ENCODE results near the gene NFIB.

DNA sequence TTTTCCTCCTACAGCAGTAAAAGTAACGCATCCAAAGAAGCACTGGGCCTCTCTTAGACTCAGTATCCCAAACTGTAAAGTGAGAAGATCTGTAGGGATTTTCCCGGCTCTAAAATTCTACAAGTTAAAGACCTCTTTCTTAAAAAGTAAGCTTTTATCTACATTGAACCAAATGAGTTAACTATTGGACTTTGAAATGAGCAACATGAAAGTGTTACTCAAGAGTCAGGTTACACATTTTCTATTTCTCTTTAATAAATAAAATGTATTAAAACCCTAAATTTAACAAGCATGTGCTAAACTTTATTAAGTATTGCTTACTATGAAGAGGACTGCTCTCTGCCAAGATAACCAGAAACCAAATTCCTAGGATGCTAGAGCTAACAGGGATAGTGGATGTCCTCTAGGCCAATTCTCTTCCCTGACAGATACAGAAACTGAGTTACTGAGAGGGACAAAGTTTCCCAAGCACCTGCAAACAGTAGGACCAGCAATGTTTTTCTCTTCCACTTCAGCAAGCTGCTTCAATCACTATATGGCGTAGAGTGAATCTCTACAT is 21.7 kb downstream of the NFIB start:
- TF ChIP-seq, protein P1, sequence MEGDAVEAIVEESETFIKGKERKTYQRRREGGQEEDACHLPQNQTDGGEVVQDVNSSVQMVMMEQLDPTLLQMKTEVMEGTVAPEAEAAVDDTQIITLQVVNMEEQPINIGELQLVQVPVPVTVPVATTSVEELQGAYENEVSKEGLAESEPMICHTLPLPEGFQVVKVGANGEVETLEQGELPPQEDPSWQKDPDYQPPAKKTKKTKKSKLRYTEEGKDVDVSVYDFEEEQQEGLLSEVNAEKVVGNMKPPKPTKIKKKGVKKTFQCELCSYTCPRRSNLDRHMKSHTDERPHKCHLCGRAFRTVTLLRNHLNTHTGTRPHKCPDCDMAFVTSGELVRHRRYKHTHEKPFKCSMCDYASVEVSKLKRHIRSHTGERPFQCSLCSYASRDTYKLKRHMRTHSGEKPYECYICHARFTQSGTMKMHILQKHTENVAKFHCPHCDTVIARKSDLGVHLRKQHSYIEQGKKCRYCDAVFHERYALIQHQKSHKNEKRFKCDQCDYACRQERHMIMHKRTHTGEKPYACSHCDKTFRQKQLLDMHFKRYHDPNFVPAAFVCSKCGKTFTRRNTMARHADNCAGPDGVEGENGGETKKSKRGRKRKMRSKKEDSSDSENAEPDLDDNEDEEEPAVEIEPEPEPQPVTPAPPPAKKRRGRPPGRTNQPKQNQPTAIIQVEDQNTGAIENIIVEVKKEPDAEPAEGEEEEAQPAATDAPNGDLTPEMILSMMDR (IDR thresholded peaks at IDR 0.05): no peak
- TF ChIP-seq POLR2A (IDR thresholded peaks at IDR 0.05): no peak

Measured in body of pancreas (tissue), 4 donors.